ENCODE measurements around the gene NRXN3.

The NRXN3 gene

DNA sequence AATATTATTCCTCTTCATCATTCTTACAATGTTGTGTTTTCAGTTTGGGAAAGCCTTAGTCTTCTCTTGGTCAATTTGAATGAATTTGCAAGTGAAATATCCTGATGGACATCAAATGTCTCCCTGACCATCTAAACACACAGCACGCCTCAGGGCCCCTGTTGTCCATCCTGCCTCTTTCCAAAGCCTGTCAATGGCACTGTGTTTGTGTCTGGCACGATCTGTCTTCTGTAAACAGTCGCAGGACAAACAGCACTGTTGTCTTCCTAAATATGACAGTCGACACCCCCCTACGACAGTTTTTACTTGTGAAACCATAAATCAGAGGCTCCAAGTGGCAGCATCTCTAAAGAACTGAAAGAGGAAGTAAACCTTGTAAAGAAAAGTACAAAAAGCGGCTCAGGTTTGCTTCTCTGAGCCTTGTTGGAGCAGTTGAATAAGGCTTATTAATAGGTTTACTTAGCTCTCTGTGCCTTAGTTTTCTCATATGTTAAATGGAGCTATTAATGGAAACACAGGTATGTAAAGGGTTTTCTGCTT, 285.8 kb downstream of the NRXN3 start:
- H3K27me3 ChIP-seq (ENCODE audit: low read length) = no peaks in the 10 kb centered on the region
- H3K4me3 ChIP-seq (ENCODE audit: insufficient read depth, low read length, poor library complexity, severe bottlenecking) = no peak overlapping the region
- TF ChIP-seq, protein P1, sequence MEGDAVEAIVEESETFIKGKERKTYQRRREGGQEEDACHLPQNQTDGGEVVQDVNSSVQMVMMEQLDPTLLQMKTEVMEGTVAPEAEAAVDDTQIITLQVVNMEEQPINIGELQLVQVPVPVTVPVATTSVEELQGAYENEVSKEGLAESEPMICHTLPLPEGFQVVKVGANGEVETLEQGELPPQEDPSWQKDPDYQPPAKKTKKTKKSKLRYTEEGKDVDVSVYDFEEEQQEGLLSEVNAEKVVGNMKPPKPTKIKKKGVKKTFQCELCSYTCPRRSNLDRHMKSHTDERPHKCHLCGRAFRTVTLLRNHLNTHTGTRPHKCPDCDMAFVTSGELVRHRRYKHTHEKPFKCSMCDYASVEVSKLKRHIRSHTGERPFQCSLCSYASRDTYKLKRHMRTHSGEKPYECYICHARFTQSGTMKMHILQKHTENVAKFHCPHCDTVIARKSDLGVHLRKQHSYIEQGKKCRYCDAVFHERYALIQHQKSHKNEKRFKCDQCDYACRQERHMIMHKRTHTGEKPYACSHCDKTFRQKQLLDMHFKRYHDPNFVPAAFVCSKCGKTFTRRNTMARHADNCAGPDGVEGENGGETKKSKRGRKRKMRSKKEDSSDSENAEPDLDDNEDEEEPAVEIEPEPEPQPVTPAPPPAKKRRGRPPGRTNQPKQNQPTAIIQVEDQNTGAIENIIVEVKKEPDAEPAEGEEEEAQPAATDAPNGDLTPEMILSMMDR (IDR thresholded peaks at IDR 0.05; ENCODE audit: insufficient read depth, low read length, poor library complexity, severe bottlenecking) = no peak
- no peak for TF ChIP-seq EZH2phosphoT487 (conservative IDR thresholded peaks at IDR 0.05; ENCODE audit: low read length)
- H3K79me2 ChIP-seq (ENCODE audit: insufficient read depth, low read length) = no peaks in the 10 kb centered on the region
- H3K9me3 ChIP-seq (ENCODE audit: insufficient read depth, low read length) = no peaks in the 10 kb centered on the region
- H2AFZ ChIP-seq (ENCODE audit: low read depth, low read length, severe bottlenecking) = no peak overlapping the region
- no peak overlapping the region for H3K27ac ChIP-seq (ENCODE audit: low read depth, low read length)
- no peaks in the 10 kb centered on the region for H3K9me2 ChIP-seq (replicated peaks; ENCODE audit: insufficient read depth, low read length)
- H3K9ac ChIP-seq (ENCODE audit: low read length) = no peak overlapping the region
- no peaks in the 10 kb centered on the region for H4K20me1 ChIP-seq (ENCODE audit: low read depth, low read length)
- no peak overlapping the region for H3K4me2 ChIP-seq (ENCODE audit: low read depth, low read length, poor library complexity, severe bottlenecking)
- no peaks in the 10 kb centered on the region for H3K36me3 ChIP-seq (ENCODE audit: low read length)
- no peaks in the 10 kb centered on the region for H3F3A ChIP-seq (ENCODE audit: insufficient read depth)

DNA sequence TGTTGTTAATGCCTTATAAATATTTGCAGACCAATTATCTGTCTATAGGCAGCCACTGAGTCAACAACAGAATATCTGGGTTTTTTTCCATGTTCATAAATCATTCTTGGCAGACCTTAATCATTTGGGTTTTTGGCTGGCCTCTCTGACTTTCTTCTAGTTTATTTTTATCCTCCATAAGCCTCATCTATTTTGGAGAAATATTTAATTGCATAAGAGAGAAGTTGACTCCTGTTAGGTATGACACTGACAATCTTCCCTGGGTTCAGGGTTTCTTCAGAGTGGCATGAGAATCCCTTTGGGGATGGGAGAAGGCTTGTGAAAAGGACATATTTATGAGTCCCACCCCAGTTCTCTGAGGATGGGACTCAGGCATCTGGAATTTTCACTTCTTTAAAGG, 299.8 kb downstream of the NRXN3 start:
- no peaks in the 10 kb centered on the region for H3K9me2 ChIP-seq (replicated peaks; ENCODE audit: insufficient read depth, low read length)
- no peak for TF ChIP-seq EZH2phosphoT487 (conservative IDR thresholded peaks at IDR 0.05; ENCODE audit: low read length)
- TF ChIP-seq, protein P1 (IDR thresholded peaks at IDR 0.05; ENCODE audit: insufficient read depth, low read length, poor library complexity, severe bottlenecking) = no peak
- no peak overlapping the region for H2AFZ ChIP-seq (ENCODE audit: low read depth, low read length, severe bottlenecking)
- no peak overlapping the region for H3K4me2 ChIP-seq (ENCODE audit: low read depth, low read length, poor library complexity, severe bottlenecking)
- no peak overlapping the region for H3K27ac ChIP-seq (ENCODE audit: low read depth, low read length)
- H4K20me1 ChIP-seq (ENCODE audit: low read depth, low read length) = no peaks in the 10 kb centered on the region
- H3K79me2 ChIP-seq (ENCODE audit: insufficient read depth, low read length) = no peaks in the 10 kb centered on the region
- no peaks in the 10 kb centered on the region for H3K36me3 ChIP-seq (ENCODE audit: low read length)
- H3K4me3 ChIP-seq (ENCODE audit: insufficient read depth, low read length, poor library complexity, severe bottlenecking) = no peak overlapping the region
- H3K9me3 ChIP-seq (ENCODE audit: insufficient read depth, low read length) = no peaks in the 10 kb centered on the region
- no peaks in the 10 kb centered on the region for H3F3A ChIP-seq (ENCODE audit: insufficient read depth)
- no peak overlapping the region for H3K9ac ChIP-seq (ENCODE audit: low read length)
- no peaks in the 10 kb centered on the region for H3K27me3 ChIP-seq (ENCODE audit: low read length)

DNA sequence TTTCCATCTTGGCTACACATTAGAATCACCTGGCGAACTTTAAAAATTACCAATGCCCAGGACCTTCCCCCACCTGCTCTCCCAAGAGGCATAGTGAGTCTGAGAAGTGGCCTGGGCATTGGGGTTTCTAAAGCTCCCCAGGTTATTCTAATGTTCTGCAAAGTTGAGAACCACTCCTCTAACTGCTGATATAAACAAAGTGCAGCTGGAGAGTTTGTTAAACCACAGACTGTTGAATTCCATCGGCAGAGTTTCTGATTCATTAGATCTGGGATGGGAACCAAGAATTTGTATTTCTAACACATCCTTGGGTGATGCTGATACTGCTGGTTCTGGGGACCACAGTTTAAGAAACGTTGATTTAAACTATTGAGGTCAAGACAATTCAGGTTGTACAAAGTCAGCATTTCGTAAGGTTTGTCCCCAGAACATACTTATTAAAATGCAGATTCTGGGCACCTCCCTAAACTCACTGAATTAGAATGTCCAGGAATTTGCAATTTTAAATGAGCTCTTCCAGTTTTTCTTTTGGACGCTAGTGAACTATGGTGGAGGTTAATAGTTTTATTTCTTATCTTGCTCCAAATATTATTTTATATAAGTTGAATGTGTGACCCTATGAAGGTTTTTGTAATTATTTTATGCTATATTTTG, 309.1 kb downstream of the NRXN3 start:
- no peaks in the 10 kb centered on the region for H3K79me2 ChIP-seq (ENCODE audit: insufficient read depth, low read length)
- no peak overlapping the region for H2AFZ ChIP-seq (ENCODE audit: low read depth, low read length, severe bottlenecking)
- H3K9me2 ChIP-seq (replicated peaks; ENCODE audit: insufficient read depth, low read length) = no peaks in the 10 kb centered on the region
- H3K27ac ChIP-seq (ENCODE audit: low read depth, low read length) = no peak overlapping the region
- no peak overlapping the region for H3K9ac ChIP-seq (ENCODE audit: low read length)
- no peak for TF ChIP-seq EZH2phosphoT487 (conservative IDR thresholded peaks at IDR 0.05; ENCODE audit: low read length)
- TF ChIP-seq, protein P1 (IDR thresholded peaks at IDR 0.05; ENCODE audit: insufficient read depth, low read length, poor library complexity, severe bottlenecking) = no peak
- H3K4me2 ChIP-seq (ENCODE audit: low read depth, low read length, poor library complexity, severe bottlenecking) = no peak overlapping the region
- H3K9me3 ChIP-seq (ENCODE audit: insufficient read depth, low read length) = no peaks in the 10 kb centered on the region
- no peaks in the 10 kb centered on the region for H3K27me3 ChIP-seq (ENCODE audit: low read length)
- H3F3A ChIP-seq (ENCODE audit: insufficient read depth) = no peaks in the 10 kb centered on the region
- H4K20me1 ChIP-seq (ENCODE audit: low read depth, low read length) = no peaks in the 10 kb centered on the region
- no peaks in the 10 kb centered on the region for H3K36me3 ChIP-seq (ENCODE audit: low read length)
- no peak overlapping the region for H3K4me3 ChIP-seq (ENCODE audit: insufficient read depth, low read length, poor library complexity, severe bottlenecking)
